ENCODE measurements around the gene SLC9A8. TPM values are rescaled to one million over a fixed set of nuclear protein-coding genes. Genes with fewer than 3 reads are reported as not detected.
"Not testable (repeated sequence)": the region's sequence is repeated elsewhere in the genome, so short reads cannot be mapped to it uniquely, and the experiment has no call there.

Gene SLC9A8
- total RNA-seq, 1 experiment from 2014 or later = 10.2 TPM

- H3K9me3 ChIP-seq (replicated peaks) = no peaks in the 10 kb centered on the region
- no peak overlapping the region for H3K27ac ChIP-seq
- H3K4me3 ChIP-seq = no peak overlapping the region
- DNase-seq = no peak
- H3K27me3 ChIP-seq = no peaks in the 10 kb centered on the region
- H3K4me1 ChIP-seq = no peaks in the 10 kb centered on the region
- no peaks in the 10 kb centered on the region for H3K36me3 ChIP-seq
Measured at GRCh38 chr20:49796600-49797343, 15.9 kb upstream of the SLC9A8 start.

- H3K9me3 ChIP-seq (replicated peaks) = no peaks in the 10 kb centered on the region
- H3K27ac ChIP-seq = no peak overlapping the region
- H3K27me3 ChIP-seq = no peaks in the 10 kb centered on the region
- no peak for DNase-seq
- no peak overlapping the region for H3K4me3 ChIP-seq
- no peaks in the 10 kb centered on the region for H3K4me1 ChIP-seq
- H3K36me3 ChIP-seq = no peaks in the 10 kb centered on the region
Measured at GRCh38 chr20:49797344-49797615, 15.3 kb upstream of the SLC9A8 start.

- H3K27me3 ChIP-seq = no peaks in the 10 kb centered on the region
- DNase-seq = no peak
Measured at GRCh38 chr20:49798718-49799117, 13.9 kb upstream of the SLC9A8 start.

GRCh38 chr20:49799698-49800097 lies 12.9 kb upstream of the SLC9A8 start:
- H3K4me1 ChIP-seq = no peaks in the 10 kb centered on the region
- H3K4me3 ChIP-seq = no peak overlapping the region
- no peak for DNase-seq
- H3K27ac ChIP-seq = no peak overlapping the region
- no peaks in the 10 kb centered on the region for H3K36me3 ChIP-seq
- H3K9me3 ChIP-seq (replicated peaks) = no peaks in the 10 kb centered on the region
- no peaks in the 10 kb centered on the region for H3K27me3 ChIP-seq

More at GRCh38 chr20:49798718-49799117, 13.9 kb upstream of the SLC9A8 start:
- no peak overlapping the region for H3K4me3 ChIP-seq
- H3K27ac ChIP-seq = no peak overlapping the region
- H3K4me1 ChIP-seq = no peaks in the 10 kb centered on the region
- H3K9me3 ChIP-seq (replicated peaks) = no peaks in the 10 kb centered on the region
- no peaks in the 10 kb centered on the region for H3K36me3 ChIP-seq

- no peaks in the 10 kb centered on the region for H3K27me3 ChIP-seq
- no peaks in the 10 kb centered on the region for H3K36me3 ChIP-seq
- no peak for DNase-seq
- H3K27ac ChIP-seq = no peak overlapping the region
- H3K4me3 ChIP-seq = no peak overlapping the region
- no peaks in the 10 kb centered on the region for H3K4me1 ChIP-seq
- H3K9me3 ChIP-seq (replicated peaks) = no peaks in the 10 kb centered on the region
Measured at GRCh38 chr20:49803418-49803817, 9.2 kb upstream of the SLC9A8 start.

GRCh38 chr20:49804364-49804763 lies 8.3 kb upstream of the SLC9A8 start:
- H3K9me3 ChIP-seq (replicated peaks) = no peaks in the 10 kb centered on the region
- H3K27ac ChIP-seq = no peak overlapping the region
- no peaks in the 10 kb centered on the region for H3K4me1 ChIP-seq
- no peak overlapping the region for H3K4me3 ChIP-seq
- DNase-seq = no peak
- H3K36me3 ChIP-seq = no peaks in the 10 kb centered on the region
- no peaks in the 10 kb centered on the region for H3K27me3 ChIP-seq

GRCh38 chr20:49805224-49805876 lies 7.3 kb upstream of the SLC9A8 start:
- not testable (repeated sequence) for H3K4me1 ChIP-seq; H3K27ac ChIP-seq; H3K4me3 ChIP-seq; H3K27me3 ChIP-seq; DNase-seq; H3K9me3 ChIP-seq (replicated peaks); H3K36me3 ChIP-seq

- Histone ChIP-seq H3K4me3 (no peak overlapping the region), H3K27me3 (no peaks in the 10 kb centered on the region), H3K9me3 (replicated peaks) (no peaks in the 10 kb centered on the region), H3K36me3 (no peaks in the 10 kb centered on the region; the same call in 1 of the 2 replicates), H3K4me1 (peaks cover 6% of the 10 kb centered on the region), H3K27ac (no peak overlapping the region)
- no peak for DNase-seq
Measured at GRCh38 chr20:49808753-49809152, 3.9 kb upstream of the SLC9A8 start.

GRCh38 chr20:49809803-49810359 lies 2.7 kb upstream of the SLC9A8 start:
- Histone ChIP-seq H3K36me3 (no peaks in the 10 kb centered on the region; the same call in 1 of the 2 replicates), H3K9me3 (replicated peaks) (no peaks in the 10 kb centered on the region), H3K4me3 (no peak overlapping the region), H3K27me3 (no peaks in the 10 kb centered on the region), H3K4me1 (peaks cover 12% of the 10 kb centered on the region), H3K27ac (no peak overlapping the region)
- DNase-seq = no peak

GRCh38 chr20:49810491-49811190 lies 2.0 kb upstream of the SLC9A8 start:
- H3K9me3 ChIP-seq (replicated peaks) = no peaks in the 10 kb centered on the region
- no peak overlapping the region for H3K27ac ChIP-seq
- H3K36me3 ChIP-seq = no peaks in the 10 kb centered on the region; the same call in 1 of the 2 replicates
- no peaks in the 10 kb centered on the region for H3K27me3 ChIP-seq
- DNase-seq = no peak
- no peak overlapping the region for H3K4me3 ChIP-seq
- H3K4me1 ChIP-seq = peaks cover 12% of the 10 kb centered on the region

- no peaks in the 10 kb centered on the region for H3K27me3 ChIP-seq
- DNase-seq = peak; percentile 43 to 68
- H3K36me3 ChIP-seq = no peaks in the 10 kb centered on the region; the same call in 1 of the 2 replicates
Measured at GRCh38 chr20:49811825-49812506, 662 bp upstream of the SLC9A8 start.

GRCh38 chr20:49813305-49813974 lies 812 bp downstream of the SLC9A8 start:
- peaks cover 12% of the 10 kb centered on the region for H3K4me1 ChIP-seq
- no peaks in the 10 kb centered on the region; the same call in 1 of the 2 replicates for H3K36me3 ChIP-seq
- H3K27ac ChIP-seq = peak overlapping the region; percentile 63
- no peak for DNase-seq
- H3K27me3 ChIP-seq = no peaks in the 10 kb centered on the region
- peak overlapping the region; percentile 64 for H3K4me3 ChIP-seq
- H3K9me3 ChIP-seq (replicated peaks) = no peaks in the 10 kb centered on the region

More at GRCh38 chr20:49811825-49812506, 662 bp upstream of the SLC9A8 start:
- H3K4me1 ChIP-seq = peaks cover 12% of the 10 kb centered on the region
- H3K27ac ChIP-seq = peak overlapping the region; percentile 63
- no peaks in the 10 kb centered on the region for H3K9me3 ChIP-seq (replicated peaks)
- peak overlapping the region; percentile 64 for H3K4me3 ChIP-seq

GRCh38 chr20:49814057-49814694 lies 1.5 kb downstream of the SLC9A8 start:
- H3K36me3 ChIP-seq = peaks cover 6% of the 10 kb centered on the region
- H3K27ac ChIP-seq = no peak overlapping the region
- H3K9me3 ChIP-seq (replicated peaks) = no peaks in the 10 kb centered on the region
- no peaks in the 10 kb centered on the region for H3K27me3 ChIP-seq
- DNase-seq = no peak
- peaks cover 12% of the 10 kb centered on the region for H3K4me1 ChIP-seq
- no peak overlapping the region for H3K4me3 ChIP-seq

GRCh38 chr20:49818816-49819215 lies 6.2 kb downstream of the SLC9A8 start:
- DNase-seq = no peak
- Histone ChIP-seq H3K4me3 (no peak overlapping the region), H3K36me3 (peaks cover 29% of the 10 kb centered on the region)

More at GRCh38 chr20:49818816-49819215, 6.2 kb downstream of the SLC9A8 start:
- Histone ChIP-seq H3K27ac (no peak overlapping the region), H3K9me3 (replicated peaks) (0 out of 2 replicates have a peak, but pooled peaks cover 4% of the 10 kb centered on the region), H3K27me3 (no peaks in the 10 kb centered on the region), H3K4me1 (peaks cover 19% of the 10 kb centered on the region)
